ENCODE results near the gene ESPN.
A peak's percentile ranks its signal among the peaks of the same experiment; 100 is the strongest.

GRCh38 chr1:6414881-6415626 is 9.5 kb upstream of the ESPN start:
- TF ChIP-seq CTCF (IDR thresholded peaks at IDR 0.05) (no peak), POLR2AphosphoS5 (IDR thresholded peaks at IDR 0.05) (peak in 1 of 3 donors; percentile 34)

Measured in transverse colon (tissue), 4 donors.